ENCODE results near the gene SPATA33.

DNA sequence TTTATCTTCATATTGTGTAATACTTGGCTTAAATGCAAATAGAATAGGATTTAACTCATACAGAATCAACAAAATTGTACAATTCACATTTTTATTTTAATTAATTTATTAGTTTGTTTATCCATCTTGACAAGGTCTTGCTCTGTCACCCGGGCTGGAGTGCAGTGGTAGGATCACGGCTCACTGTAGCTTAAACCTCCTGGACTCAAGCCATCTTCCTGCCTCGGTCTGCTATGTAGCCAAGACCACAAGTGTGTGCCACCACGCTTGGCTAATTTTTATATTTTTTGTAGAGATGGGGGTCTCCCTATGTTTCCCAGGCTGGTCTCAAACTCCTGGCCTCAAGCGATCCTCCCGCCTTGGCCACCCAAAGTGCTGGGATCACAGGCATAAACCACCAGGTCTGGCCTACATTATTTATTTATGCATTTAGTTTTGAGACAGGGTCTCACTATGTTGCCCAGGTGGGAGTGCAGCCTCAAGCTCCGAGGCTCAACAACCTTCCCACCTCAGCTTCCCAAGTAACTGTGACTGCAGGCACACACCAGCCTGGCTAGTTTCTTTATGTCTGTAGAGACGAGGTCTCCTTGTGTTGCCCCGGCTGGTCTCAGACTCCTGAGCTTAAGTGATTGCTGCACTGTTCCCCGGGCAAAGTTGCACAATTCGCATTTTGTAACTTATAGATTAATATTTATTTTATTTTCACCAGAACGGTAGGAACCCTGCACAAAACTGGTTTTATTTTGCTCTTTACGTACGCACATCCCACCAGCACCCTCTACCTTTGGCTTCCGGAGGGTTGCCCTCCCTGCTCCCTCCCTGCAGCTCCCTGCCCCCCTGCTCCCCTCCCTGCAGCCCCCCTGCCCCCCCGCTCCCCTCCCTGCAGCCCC, 39.3 kb upstream of the SPATA33 start:
- TF ChIP-seq, protein P1, sequence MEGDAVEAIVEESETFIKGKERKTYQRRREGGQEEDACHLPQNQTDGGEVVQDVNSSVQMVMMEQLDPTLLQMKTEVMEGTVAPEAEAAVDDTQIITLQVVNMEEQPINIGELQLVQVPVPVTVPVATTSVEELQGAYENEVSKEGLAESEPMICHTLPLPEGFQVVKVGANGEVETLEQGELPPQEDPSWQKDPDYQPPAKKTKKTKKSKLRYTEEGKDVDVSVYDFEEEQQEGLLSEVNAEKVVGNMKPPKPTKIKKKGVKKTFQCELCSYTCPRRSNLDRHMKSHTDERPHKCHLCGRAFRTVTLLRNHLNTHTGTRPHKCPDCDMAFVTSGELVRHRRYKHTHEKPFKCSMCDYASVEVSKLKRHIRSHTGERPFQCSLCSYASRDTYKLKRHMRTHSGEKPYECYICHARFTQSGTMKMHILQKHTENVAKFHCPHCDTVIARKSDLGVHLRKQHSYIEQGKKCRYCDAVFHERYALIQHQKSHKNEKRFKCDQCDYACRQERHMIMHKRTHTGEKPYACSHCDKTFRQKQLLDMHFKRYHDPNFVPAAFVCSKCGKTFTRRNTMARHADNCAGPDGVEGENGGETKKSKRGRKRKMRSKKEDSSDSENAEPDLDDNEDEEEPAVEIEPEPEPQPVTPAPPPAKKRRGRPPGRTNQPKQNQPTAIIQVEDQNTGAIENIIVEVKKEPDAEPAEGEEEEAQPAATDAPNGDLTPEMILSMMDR (IDR thresholded peaks at IDR 0.05) = no peak
- TF ChIP-seq ZFX (IDR thresholded peaks at IDR 0.05; ENCODE audit: borderline replicate concordance) = no peak

Data from 22Rv1 (cell line).